HCT116 (cell line): ENCODE measurements around the gene DDI2. TPM values are rescaled to one million over a fixed set of nuclear protein-coding genes. Genes with fewer than 3 reads are reported as not detected.

Experiments
- ATAC-seq: fragments of 200-7000 bp; cut with Tn5 transposase; 2 replicates; pipeline ENCODE4 v1.9.1; 2020; ENCODE audit warnings: mild to moderate bottlenecking, moderate library complexity
- BruUV-seq: library from RNA; stranded (reverse); fragments of 400-500 nt; replicated peaks from 2 replicates; lab custom pipeline; 2021; lab: Mats Ljungman, UMichigan
- CTCF ChIA-PET: fragments of 300-600 bp; sonication (Branson Sonifier 250); formaldehyde crosslinking; loops from one replicate; lab custom pipeline; 2021; ENCODE audit warnings: antibody characterized with exemption; lab: Charles Lee
- POLR2A ChIA-PET: fragments of 300-600, 350-600 bp; sonication (Branson Sonifier 250); formaldehyde crosslinking; loops from one replicate; lab custom pipeline; 2021; ENCODE audit warnings: antibody characterized with exemption; lab: Charles Lee
- RAD21 ChIA-PET, 2 experiments: fragments of 300-600 bp; sonication (Branson Sonifier 250); formaldehyde crosslinking; loops; one replicate each; lab custom pipeline; 2023; ENCODE audit warnings: low total read pairs in 2 of 2; ENCODE audit not compliant: uncharacterized antibody in 2 of 2, unreplicated experiment in 2 of 2, low non-redundant PET in 1 of 2; lab: Charles Lee
- DNase-seq: peaks from one replicate; pipeline ENCODE4 v3.0.0-alpha.2; 2010; ENCODE audit warnings: low read depth, low spot score
- H2AFZ ChIP-seq: fragments of 200-600 bp; shearing (Covaris generic), sonication (generic); 2 replicates; pipeline ENCODE4 v1.6.1; 2017; ENCODE audit warnings: low read depth, mixed run types, mixed read lengths, antibody characterized with exemption, low read length; ENCODE audit not compliant: poor library complexity, severe bottlenecking
- H3K27ac ChIP-seq: 2 replicates; pipeline ENCODE4 v1.5.1; 2012; ENCODE audit warnings: low read depth, low read length
- H3K27me3 ChIP-seq: fragments of 200-600 bp; sonication (generic); 2 replicates; pipeline ENCODE4 v1.6.1; 2016; ENCODE audit warnings: mixed run types, low read length, mixed read lengths; ENCODE audit not compliant: insufficient read depth
- H3K36me3 ChIP-seq, 2 experiments: fragments of 200-500 bp in 1 of 2; fragments of 200-600 bp in 1 of 2; sonication (Bioruptor generic) in 1 of 2; sonication (generic) in 1 of 2; 2 replicates each; pipeline versions ENCODE4 v1.5.1 to v1.6.1; 2014 to 2016; ENCODE audit warnings: low read length in 2 of 2, inconsistent platforms in 1 of 2, mixed read lengths in 1 of 2, mixed run types in 1 of 2; ENCODE audit not compliant: insufficient read depth in 2 of 2, control insufficient read depth in 1 of 2
- H3K4me1 ChIP-seq, 2 experiments: fragments of 200-600 bp in 1 of 2; sonication (generic) in 1 of 2; 2 replicates each; pipeline versions ENCODE4 v1.5.1 to v1.6.1; 2012 to 2017; ENCODE audit warnings: low read length in 2 of 2, inconsistent platforms in 1 of 2, mild to moderate bottlenecking in 1 of 2, mixed read lengths in 1 of 2, mixed run types in 1 of 2, moderate library complexity in 1 of 2; ENCODE audit not compliant: insufficient read depth in 2 of 2, control insufficient read depth in 1 of 2
- H3K4me2 ChIP-seq: fragments of 200-600 bp; sonication (generic); 2 replicates; pipeline ENCODE4 v1.6.1; 2017; ENCODE audit warnings: mixed run types, low read length, mixed read lengths
- H3K4me3 ChIP-seq, 2 experiments: fragments of 200-600 bp in 1 of 2; sonication (generic) in 1 of 2; replicated peaks in 1 of 2; 2 replicates each; pipeline ENCODE4 v1.5.1; 2011 to 2016; ENCODE audit warnings: low read length in 2 of 2, control low read depth in 1 of 2, low read depth in 1 of 2, mild to moderate bottlenecking in 1 of 2, mixed read lengths in 1 of 2, mixed run types in 1 of 2
- H3K79me2 ChIP-seq: fragments of 200-600 bp; sonication (generic); 2 replicates; pipeline ENCODE4 v1.6.1; 2017; ENCODE audit warnings: mild to moderate bottlenecking, mixed run types, low read length, moderate library complexity, mixed read lengths; ENCODE audit not compliant: insufficient read depth
- H3K9ac ChIP-seq: fragments of 200-600 bp; sonication (generic); 2 replicates; pipeline ENCODE4 v1.6.1; 2016; ENCODE audit warnings: low read length, mixed read lengths
- H3K9me2 ChIP-seq: fragments of 200-600 bp; sonication (generic), shearing (Covaris generic); 2 replicates; pipeline ENCODE4 v1.6.1; 2017; ENCODE audit warnings: mixed run types, mild to moderate bottlenecking, moderate library complexity; ENCODE audit not compliant: insufficient read depth
- H3K9me3 ChIP-seq, 2 experiments: fragments of 200-500 bp in 1 of 2; fragments of 200-600 bp in 1 of 2; sonication (Bioruptor generic) in 1 of 2; sonication (generic) in 1 of 2; 2 replicates each; pipeline ENCODE4 v1.6.1; 2014 to 2017; ENCODE audit warnings: low read length in 2 of 2, mixed read lengths in 2 of 2, inconsistent platforms in 1 of 2, low read depth in 1 of 2, mild to moderate bottlenecking in 1 of 2, mixed run types in 1 of 2, moderate library complexity in 1 of 2; ENCODE audit not compliant: control insufficient read depth in 1 of 2, insufficient read depth in 1 of 2
- H4K20me1 ChIP-seq: fragments of 200-600 bp; sonication (generic), shearing (Covaris generic); 2 replicates; pipeline ENCODE4 v1.6.1; 2017; ENCODE audit warnings: mixed run types, mild to moderate bottlenecking, moderate library complexity; ENCODE audit not compliant: insufficient read depth
- ATF3 ChIP-seq: IDR thresholded peaks from 2 replicates; pipeline ENCODE4 v1.6.1; 2012
- CBX3 ChIP-seq: IDR thresholded peaks from 2 replicates; pipeline ENCODE4 v1.6.1; 2012; ENCODE audit warnings: low read depth
- CEBPB ChIP-seq: IDR thresholded peaks from 2 replicates; pipeline ENCODE4 v1.6.1; 2012; ENCODE audit warnings: low read depth
- CTCF ChIP-seq, 3 experiments: fragments of 200-600 bp in 1 of 3; sonication (generic) in 1 of 3; IDR thresholded peaks in 2 of 3; conservative IDR thresholded peaks in 1 of 3; 2 replicates each; pipeline ENCODE4 v1.5.1; 2012 to 2017; ENCODE audit warnings: low read depth in 2 of 3, low read length in 2 of 3, antibody characterized with exemption in 1 of 3, borderline replicate concordance in 1 of 3, control low read depth in 1 of 3, mild to moderate bottlenecking in 1 of 3, mixed read lengths in 1 of 3, mixed run types in 1 of 3, moderate library complexity in 1 of 3; ENCODE audit not compliant: insufficient read depth in 1 of 3
- EGR1 ChIP-seq: IDR thresholded peaks from 2 replicates; pipeline ENCODE4 v1.6.1; 2012; ENCODE audit warnings: low read depth
- ELF1 ChIP-seq: IDR thresholded peaks from 2 replicates; pipeline ENCODE4 v1.6.1; 2012; ENCODE audit warnings: low read depth, borderline replicate concordance
- EZH2 ChIP-seq: fragments of 200-600 bp; sonication (generic); IDR thresholded peaks from 2 replicates; pipeline ENCODE4 v1.6.1; 2017; ENCODE audit warnings: antibody characterized with exemption, mixed run types
- JUND ChIP-seq: IDR thresholded peaks from 2 replicates; pipeline ENCODE4 v1.6.1; 2012
- MAX ChIP-seq: IDR thresholded peaks from 2 replicates; pipeline ENCODE4 v1.6.1; 2012
- POLR2A ChIP-seq: IDR thresholded peaks from 2 replicates; pipeline ENCODE4 v1.7.0; 2011; ENCODE audit warnings: borderline replicate concordance; ENCODE audit not compliant: insufficient read depth, insufficient read length; ENCODE audit errors: extremely low read depth
- POLR2AphosphoS5 ChIP-seq: IDR thresholded peaks from 2 replicates; pipeline ENCODE4 v1.6.1; 2011; ENCODE audit warnings: mild to moderate bottlenecking, low read depth, low read length, moderate library complexity
- RAD21 ChIP-seq: IDR thresholded peaks from 2 replicates; pipeline ENCODE4 v1.6.1; 2012; ENCODE audit warnings: low read depth, mild to moderate bottlenecking
- REST ChIP-seq: IDR thresholded peaks from 2 replicates; pipeline ENCODE4 v1.6.1; 2012; ENCODE audit warnings: low read depth
- SP1 ChIP-seq: IDR thresholded peaks from 2 replicates; pipeline ENCODE4 v1.6.1; 2012; ENCODE audit warnings: low read depth
- SRF ChIP-seq: IDR thresholded peaks from 2 replicates; pipeline ENCODE4 v1.6.1; 2012; ENCODE audit warnings: low read depth
- TCF7L2 ChIP-seq: IDR thresholded peaks from 2 replicates; pipeline ENCODE4 v1.7.0; 2011; ENCODE audit warnings: borderline replicate concordance, inconsistent platforms; ENCODE audit not compliant: insufficient read depth, insufficient read length; ENCODE audit errors: extremely low read depth
- YY1 ChIP-seq: IDR thresholded peaks from 2 replicates; pipeline ENCODE4 v1.6.1; 2011; ENCODE audit warnings: low read length, low read depth, moderate library complexity, mild to moderate bottlenecking; ENCODE audit not compliant: insufficient replicate concordance; ENCODE audit errors: extremely low read depth
- ZBTB33 ChIP-seq: IDR thresholded peaks from 2 replicates; pipeline ENCODE4 v1.6.1; 2011; ENCODE audit warnings: mild to moderate bottlenecking, low read length, moderate library complexity; ENCODE audit not compliant: insufficient replicate concordance; ENCODE audit errors: extremely low read depth
- ZFX ChIP-seq: fragments of 450-650 bp; IDR thresholded peaks from 2 replicates; pipeline ENCODE4 v1.6.1; 2017
- ZNF274 ChIP-seq: fragments of 200-500 bp; sonication (Bioruptor generic); IDR thresholded peaks from 2 replicates; pipeline ENCODE4 v1.6.1; 2014; ENCODE audit warnings: mild to moderate bottlenecking, low read depth, low read length, inconsistent platforms
- intact Hi-C: fragments of 100-400 bp; cut with micrococcal nuclease; formaldehyde crosslinking; loops from 2 replicates; pipeline ENCODE4 v1.10.0; 2022
- total RNA-seq: library from RNA; stranded (reverse); gene quantifications from one replicate; pipeline ENCODE4 v1.2.1, GENCODE V29; 2021; ENCODE audit not compliant: unreplicated experiment

DDI2 gene
- total RNA-seq, 1 experiment from 2014 or later: 26.3 TPM

GRCh38 chr1:15654091-15654690 is 36.9 kb downstream of the DDI2 start:
- Histone ChIP-seq H3K4me3 (no peak overlapping the region), H4K20me1 (no peaks in the 10 kb centered on the region; the same call in 1 of the 2 replicates), H3K36me3 (peaks cover 10 to 48% of the 10 kb centered on the region in 2 experiments), H3K9me3 (no peaks in the 10 kb centered on the region), H3K9me2 (no peaks in the 10 kb centered on the region), H3K27ac (no peak overlapping the region), H3K9ac (no peak overlapping the region), H3K27me3 (no peaks in the 10 kb centered on the region), H3K4me1 (peaks cover 12 to 18% of the 10 kb centered on the region in 2 experiments), H3K4me2 (0 out of 2 replicates have a peak overlapping the region, but pooled peaks have one; percentile 50), H3K79me2 (peaks cover 4% of the 10 kb centered on the region; the same call in 1 of the 2 replicates), H2AFZ (no peak overlapping the region)
- no TSS peak for BruUV-seq
- CTCF ChIA-PET: interaction anchor here (1.2 kb wide), 1 partner anchor 87 kb away, joined by 3 read pairs; the partner anchor contains the start of gene TMEM82
- POLR2A ChIA-PET: no interaction called here
- ATAC-seq (no peak), DNase-seq (no peak)
- RAD21 ChIA-PET: no interaction called here
- no peak for TF ChIP-seq ZBTB33
- TF ChIP-seq SRF: no peak
- no peak for TF ChIP-seq ZFX
- no peak for TF ChIP-seq CEBPB
- TF ChIP-seq POLR2AphosphoS5: no peak
- no peak for TF ChIP-seq SP1
- TF ChIP-seq POLR2A: no peak
- TF ChIP-seq CBX3: no peak
- TF ChIP-seq EGR1: no peak
- TF ChIP-seq TCF7L2: no peak
- no peak for TF ChIP-seq EZH2
- TF ChIP-seq YY1: no peak
- TF ChIP-seq MAX: no peak
- no peak for TF ChIP-seq RAD21
- no peak for TF ChIP-seq JUND
- no peak for TF ChIP-seq ATF3
- TF ChIP-seq ZNF274: no peak
- no peak for TF ChIP-seq ELF1
- TF ChIP-seq CTCF (IDR thresholded peaks at IDR 0.05 in 2 of 3, conservative IDR thresholded peaks at IDR 0.05 in 1 of 3; ENCODE audit: borderline replicate concordance in 1 of 3, insufficient read depth in 1 of 3, low read depth in 2 of 3, low read length in 2 of 3): no peak
- TF ChIP-seq REST: no peak
- intact Hi-C loops: no loop called here
